Sigmoid colon (tissue), 4 donors: ENCODE results near the gene HERC4.

Experiments used
- POLR2A ChIP-seq, 2 donors: fragments of 450-650 bp; IDR thresholded peaks; one replicate each; pipeline ENCODE4 v1.6.1; 2016; ENCODE audit warnings: antibody characterized with exemption in 2 of 2, mild to moderate bottlenecking in 2 of 2, moderate library complexity in 2 of 2
- POLR2AphosphoS5 ChIP-seq, 4 donors: sonication (generic); formaldehyde crosslinking; IDR thresholded peaks; one replicate each; pipeline ENCODE4 v1.6.1; 2017; ENCODE audit warnings: antibody characterized with exemption in 4 of 4

DNA sequence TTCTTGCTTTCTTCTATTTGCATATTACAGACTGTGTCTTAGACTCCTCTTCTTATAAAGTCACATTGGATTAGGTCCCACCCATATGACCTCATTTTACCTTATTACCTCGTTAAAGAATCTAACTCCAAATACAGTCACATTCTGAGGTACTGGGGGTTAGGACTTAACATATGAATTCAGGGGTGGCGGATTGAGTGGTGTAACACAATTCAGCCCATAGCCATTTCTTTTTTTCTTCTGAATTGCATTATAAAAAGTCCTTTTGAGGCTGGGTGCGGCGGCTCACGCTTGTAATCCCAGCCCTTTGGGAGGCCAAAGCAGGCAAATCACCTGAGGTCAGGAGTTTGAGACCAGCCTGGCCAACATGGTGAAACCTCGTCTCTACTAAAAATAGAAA is 6.8 kb upstream of the HERC4 start:
- TF ChIP-seq POLR2A (IDR thresholded peaks at IDR 0.05) (no peak), POLR2AphosphoS5 (IDR thresholded peaks at IDR 0.05) (no peak)
